Measurements from ENCODE around the gene CALCR.

The CALCR gene
- long read RNA-seq: 0 reads

DNA sequence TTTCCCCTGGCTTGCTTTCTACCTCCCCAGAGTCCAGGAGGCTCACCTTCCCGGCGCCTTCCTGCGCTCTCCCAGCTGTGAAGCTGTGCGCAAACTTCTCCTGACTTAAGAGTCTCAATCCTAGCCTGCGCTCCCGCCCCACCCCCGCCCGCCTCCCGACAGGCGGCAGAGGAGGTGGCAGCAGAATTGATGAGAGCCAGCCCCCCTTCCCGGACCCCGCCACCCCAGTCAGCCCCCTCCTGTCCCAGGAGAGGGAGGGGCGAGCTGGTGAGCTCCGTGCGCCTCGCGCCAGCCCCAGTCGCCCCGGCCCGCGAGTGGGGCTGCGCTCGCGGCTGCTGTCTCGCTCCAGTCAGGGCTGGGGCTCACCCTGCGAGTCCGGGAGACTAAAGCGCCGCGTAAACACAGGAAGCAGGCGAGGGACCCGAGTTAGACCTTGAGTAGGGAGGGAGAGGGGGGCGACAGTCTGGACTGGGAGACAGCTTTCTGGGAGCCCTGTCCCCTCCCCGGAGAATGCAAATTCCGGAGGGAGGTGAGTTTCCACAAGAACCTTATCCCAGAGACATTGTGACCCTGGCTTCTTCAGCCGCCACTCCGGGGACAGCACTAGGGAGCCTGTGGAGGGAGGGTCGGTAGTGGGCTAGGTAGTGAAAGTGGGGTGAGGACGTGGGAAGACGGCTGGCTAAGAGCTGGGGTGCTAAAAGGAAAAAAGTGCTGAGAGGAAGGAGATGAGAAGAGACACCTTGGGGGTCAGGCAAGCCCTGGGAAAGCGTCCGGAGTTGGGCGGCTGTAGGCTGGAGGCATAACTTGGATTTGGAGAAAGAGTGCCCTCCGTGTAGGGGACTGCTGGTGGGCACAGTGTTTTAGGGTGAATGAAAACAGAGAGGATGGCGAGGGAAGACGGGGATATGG lies at the start of gene CALCR:
Gene CALCR, minus strand, starts transcription at position 79 of the 909 bp plus-strand sequence. CDS start 87,743 bp downstream, outside the sequence.
- no peak for TF ChIP-seq POLR2AphosphoS5 (IDR thresholded peaks at IDR 0.05; ENCODE audit: low read depth)
- no peak for TF ChIP-seq GABPA (IDR thresholded peaks at IDR 0.05; ENCODE audit: low read depth)
- Histone ChIP-seq H3K4me3 (replicated peaks; ENCODE audit: insufficient read depth, low read length) (no peak within 1 kb of the TSS), H3K27ac (replicated peaks) (no peak within 1 kb of the TSS), H3K27me3 (ENCODE audit: insufficient read depth, poor library complexity, severe bottlenecking) (peaks cover 34% of the 10 kb centered on the region)
- DNase-seq (ENCODE audit: low read depth in 1 of 2, low spot score in 1 of 2): no peak

DNA sequence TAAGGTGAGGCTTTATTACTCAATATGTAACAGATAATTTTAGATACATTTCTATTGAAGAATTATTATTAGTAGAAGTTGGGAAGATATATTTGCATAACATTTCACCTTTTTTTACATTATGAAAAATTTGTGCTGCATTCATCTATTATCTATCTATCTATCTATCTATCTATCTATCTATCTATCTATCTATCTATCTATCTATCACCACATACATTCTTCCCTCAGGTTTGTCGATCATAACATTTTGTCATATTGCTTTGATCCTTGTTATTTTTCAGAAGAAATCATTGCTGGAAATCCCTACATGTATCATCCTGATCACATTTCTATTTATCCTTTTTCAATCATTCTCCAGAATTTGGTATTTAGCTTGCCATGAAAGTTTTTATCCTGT lies 49.3 kb upstream of the CALCR start:
- no peak overlapping the region for H3K4me3 ChIP-seq (replicated peaks; ENCODE audit: insufficient read depth, low read length)
- no peak overlapping the region for H3K27ac ChIP-seq (replicated peaks)
- TF ChIP-seq GABPA (IDR thresholded peaks at IDR 0.05; ENCODE audit: low read depth) (no peak), POLR2AphosphoS5 (IDR thresholded peaks at IDR 0.05; ENCODE audit: low read depth) (no peak), SPI1 (IDR thresholded peaks at IDR 0.05; ENCODE audit: borderline replicate concordance, low read depth) (no peak)
- TF ChIP-seq, protein P1, sequence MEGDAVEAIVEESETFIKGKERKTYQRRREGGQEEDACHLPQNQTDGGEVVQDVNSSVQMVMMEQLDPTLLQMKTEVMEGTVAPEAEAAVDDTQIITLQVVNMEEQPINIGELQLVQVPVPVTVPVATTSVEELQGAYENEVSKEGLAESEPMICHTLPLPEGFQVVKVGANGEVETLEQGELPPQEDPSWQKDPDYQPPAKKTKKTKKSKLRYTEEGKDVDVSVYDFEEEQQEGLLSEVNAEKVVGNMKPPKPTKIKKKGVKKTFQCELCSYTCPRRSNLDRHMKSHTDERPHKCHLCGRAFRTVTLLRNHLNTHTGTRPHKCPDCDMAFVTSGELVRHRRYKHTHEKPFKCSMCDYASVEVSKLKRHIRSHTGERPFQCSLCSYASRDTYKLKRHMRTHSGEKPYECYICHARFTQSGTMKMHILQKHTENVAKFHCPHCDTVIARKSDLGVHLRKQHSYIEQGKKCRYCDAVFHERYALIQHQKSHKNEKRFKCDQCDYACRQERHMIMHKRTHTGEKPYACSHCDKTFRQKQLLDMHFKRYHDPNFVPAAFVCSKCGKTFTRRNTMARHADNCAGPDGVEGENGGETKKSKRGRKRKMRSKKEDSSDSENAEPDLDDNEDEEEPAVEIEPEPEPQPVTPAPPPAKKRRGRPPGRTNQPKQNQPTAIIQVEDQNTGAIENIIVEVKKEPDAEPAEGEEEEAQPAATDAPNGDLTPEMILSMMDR (IDR thresholded peaks at IDR 0.05; ENCODE audit: insufficient read depth, low read length): no peak
- TF ChIP-seq, protein P2, sequence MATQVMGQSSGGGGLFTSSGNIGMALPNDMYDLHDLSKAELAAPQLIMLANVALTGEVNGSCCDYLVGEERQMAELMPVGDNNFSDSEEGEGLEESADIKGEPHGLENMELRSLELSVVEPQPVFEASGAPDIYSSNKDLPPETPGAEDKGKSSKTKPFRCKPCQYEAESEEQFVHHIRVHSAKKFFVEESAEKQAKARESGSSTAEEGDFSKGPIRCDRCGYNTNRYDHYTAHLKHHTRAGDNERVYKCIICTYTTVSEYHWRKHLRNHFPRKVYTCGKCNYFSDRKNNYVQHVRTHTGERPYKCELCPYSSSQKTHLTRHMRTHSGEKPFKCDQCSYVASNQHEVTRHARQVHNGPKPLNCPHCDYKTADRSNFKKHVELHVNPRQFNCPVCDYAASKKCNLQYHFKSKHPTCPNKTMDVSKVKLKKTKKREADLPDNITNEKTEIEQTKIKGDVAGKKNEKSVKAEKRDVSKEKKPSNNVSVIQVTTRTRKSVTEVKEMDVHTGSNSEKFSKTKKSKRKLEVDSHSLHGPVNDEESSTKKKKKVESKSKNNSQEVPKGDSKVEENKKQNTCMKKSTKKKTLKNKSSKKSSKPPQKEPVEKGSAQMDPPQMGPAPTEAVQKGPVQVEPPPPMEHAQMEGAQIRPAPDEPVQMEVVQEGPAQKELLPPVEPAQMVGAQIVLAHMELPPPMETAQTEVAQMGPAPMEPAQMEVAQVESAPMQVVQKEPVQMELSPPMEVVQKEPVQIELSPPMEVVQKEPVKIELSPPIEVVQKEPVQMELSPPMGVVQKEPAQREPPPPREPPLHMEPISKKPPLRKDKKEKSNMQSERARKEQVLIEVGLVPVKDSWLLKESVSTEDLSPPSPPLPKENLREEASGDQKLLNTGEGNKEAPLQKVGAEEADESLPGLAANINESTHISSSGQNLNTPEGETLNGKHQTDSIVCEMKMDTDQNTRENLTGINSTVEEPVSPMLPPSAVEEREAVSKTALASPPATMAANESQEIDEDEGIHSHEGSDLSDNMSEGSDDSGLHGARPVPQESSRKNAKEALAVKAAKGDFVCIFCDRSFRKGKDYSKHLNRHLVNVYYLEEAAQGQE (IDR thresholded peaks at IDR 0.05; ENCODE audit: insufficient replicate concordance, low read depth): no peak
- DNase-seq (ENCODE audit: low read depth in 1 of 2, low spot score in 1 of 2): no peak
- no peaks in the 10 kb centered on the region for H3K27me3 ChIP-seq (ENCODE audit: insufficient read depth, poor library complexity, severe bottlenecking)

DNA sequence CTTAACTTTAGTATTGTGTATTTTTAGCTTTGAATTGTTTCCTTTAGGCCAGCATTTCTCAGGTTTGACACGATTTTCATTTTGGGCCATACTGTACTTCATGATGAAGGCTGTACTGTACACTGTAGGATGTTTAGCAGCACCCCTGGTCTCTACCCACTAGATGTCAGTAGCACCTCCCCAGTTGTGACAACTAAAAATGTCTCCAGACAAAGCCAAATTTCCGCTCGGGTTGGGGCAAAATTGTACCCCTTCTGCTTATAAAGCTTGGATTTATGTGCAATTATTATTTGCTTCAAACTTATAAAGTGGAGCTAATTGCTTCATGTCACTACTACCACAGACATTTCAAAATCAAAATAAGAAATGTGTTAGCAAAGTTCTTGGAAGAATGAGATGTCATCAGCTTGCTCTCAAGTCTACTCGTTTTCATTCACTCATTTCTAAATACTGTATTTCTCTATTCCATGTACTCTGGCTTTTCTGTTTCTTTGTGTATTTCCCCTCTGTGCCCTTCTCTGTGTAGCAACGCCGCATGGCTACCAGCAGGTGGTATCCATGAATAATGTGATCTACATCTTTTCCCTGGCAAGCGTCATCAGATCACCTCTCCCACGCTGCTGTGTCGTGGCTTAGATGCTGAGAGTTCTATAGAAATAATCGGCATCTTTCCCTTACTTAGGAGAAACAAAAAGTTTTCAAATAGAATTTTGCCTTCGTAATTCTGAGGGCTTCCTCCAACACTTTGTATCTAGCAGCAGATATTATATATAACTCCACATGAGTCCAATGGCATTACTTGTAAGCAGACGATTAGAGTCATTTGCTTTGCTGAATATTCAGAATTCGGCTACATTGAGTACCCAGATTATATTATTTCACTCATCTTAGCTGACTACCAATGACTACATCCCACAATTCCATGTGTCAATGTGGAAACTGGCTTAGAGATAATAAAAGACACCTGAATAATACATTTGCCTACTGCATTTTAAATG lies 47.8 kb upstream of the CALCR start:
- H3K27ac ChIP-seq (replicated peaks): no peak overlapping the region
- no peak for DNase-seq (ENCODE audit: low read depth in 1 of 2, low spot score in 1 of 2)

More for the DNA sequence above, 47.8 kb upstream of the CALCR start:
- TF ChIP-seq SPI1 (IDR thresholded peaks at IDR 0.05; ENCODE audit: borderline replicate concordance, low read depth) (no peak), POLR2AphosphoS5 (IDR thresholded peaks at IDR 0.05; ENCODE audit: low read depth) (no peak), GABPA (IDR thresholded peaks at IDR 0.05; ENCODE audit: low read depth) (no peak)
- TF ChIP-seq, protein P2 (IDR thresholded peaks at IDR 0.05; ENCODE audit: insufficient replicate concordance, low read depth): no peak
- TF ChIP-seq, protein P1 (IDR thresholded peaks at IDR 0.05; ENCODE audit: insufficient read depth, low read length): no peak
- H3K27me3 ChIP-seq (ENCODE audit: insufficient read depth, poor library complexity, severe bottlenecking): no peaks in the 10 kb centered on the region
- H3K4me3 ChIP-seq (replicated peaks; ENCODE audit: insufficient read depth, low read length): no peak overlapping the region

Data from HL-60 (cell line).